PC-3 (cell line): ENCODE results near the gene FNBP1L.

Experiments used
- CTCF ChIP-seq: fragments of 300-600 bp; sonication (generic); conservative IDR thresholded peaks from 2 replicates; pipeline ENCODE4 v1.5.1; 2017; ENCODE audit warnings: antibody characterized with exemption, low read depth, mild to moderate bottlenecking, low read length
- EZH2 ChIP-seq: fragments of 300-600 bp; sonication (generic); IDR thresholded peaks from one replicate; pipeline ENCODE4 v1.6.1; 2017; ENCODE audit warnings: antibody characterized with exemption, mild to moderate bottlenecking, low read length; ENCODE audit not compliant: unreplicated experiment

GRCh38 chr1:93502571-93502970 lies 54.7 kb downstream of the FNBP1L start:
- TF ChIP-seq EZH2 = no peak
- TF ChIP-seq CTCF = no peak
